SK-N-SH (cell line): Measurements from ENCODE around the gene SYNPR. TPM values are rescaled to one million over a fixed set of nuclear protein-coding genes. Genes with fewer than 3 reads are reported as not detected.

Experiments
- CTCF ChIA-PET: fragments of 300-600, 350-600 bp; formaldehyde crosslinking; extraction: SDS; loops from one replicate; lab custom pipeline; 2021; lab: Yijun Ruan, JAX
- POLR2A ChIA-PET: fragments of 350-600 bp; sonication (Branson Sonifier 250); formaldehyde crosslinking; extraction: SDS; loops from one replicate; lab custom pipeline; 2020; ENCODE audit warnings: antibody characterized with exemption, inconsistent platforms; lab: Yijun Ruan, JAX
- DNase-seq: peaks from one replicate; pipeline ENCODE4 v3.0.0; 2012
- H2AFZ ChIP-seq: fragments of 200-600 bp; sonication (generic); 2 replicates; pipeline ENCODE4 v1.8.1; 2016; ENCODE audit warnings: antibody characterized with exemption, mild to moderate bottlenecking, low read depth
- H3F3A ChIP-seq: fragments of 200-600 bp; sonication (generic); replicated peaks from 2 replicates; pipeline ENCODE3; 2016; ENCODE audit warnings: antibody characterized with exemption, mild to moderate bottlenecking; ENCODE audit not compliant: insufficient read depth
- H3K27ac ChIP-seq, 2 experiments: fragments of 200-500 bp in 1 of 2; fragments of 200-600 bp in 1 of 2; sonication (Bioruptor generic) in 1 of 2; sonication (generic), shearing (Covaris generic) in 1 of 2; 2 replicates each; pipeline versions ENCODE4 v1.5.1 to v1.6.1; 2014 to 2016; ENCODE audit warnings: low read depth in 2 of 2, inconsistent platforms in 1 of 2, low read length in 1 of 2, mild to moderate bottlenecking in 1 of 2, mixed read lengths in 1 of 2
- H3K27me3 ChIP-seq: fragments of 200-600 bp; sonication (generic), shearing (Covaris generic); 2 replicates; pipeline ENCODE4 v1.6.1; 2016; ENCODE audit warnings: mixed run types; ENCODE audit not compliant: insufficient read depth
- H3K36me3 ChIP-seq, 2 experiments: fragments of 200-500 bp in 1 of 2; fragments of 200-600 bp in 1 of 2; sonication (Bioruptor generic) in 1 of 2; sonication (generic) in 1 of 2; replicated peaks in 1 of 2; 2 replicates each; pipeline versions ENCODE3 to v1.5.1; 2014 to 2016; ENCODE audit warnings: low read length in 1 of 2, mild to moderate bottlenecking in 1 of 2; ENCODE audit not compliant: insufficient read depth in 2 of 2, control insufficient read depth in 1 of 2
- H3K4me1 ChIP-seq, 2 experiments: fragments of 200-500 bp in 1 of 2; fragments of 200-600 bp in 1 of 2; sonication (Bioruptor generic) in 1 of 2; sonication (generic), shearing (Covaris generic) in 1 of 2; 2 replicates each; pipeline versions ENCODE4 v1.5.1 to v1.6.1; 2014 to 2016; ENCODE audit warnings: low read depth in 1 of 2, low read length in 1 of 2, mixed run types in 1 of 2; ENCODE audit not compliant: insufficient read depth in 2 of 2, control insufficient read depth in 1 of 2
- H3K4me2 ChIP-seq: fragments of 200-600 bp; sonication (generic), shearing (Covaris generic); 2 replicates; pipeline ENCODE4 v1.6.1; 2017; ENCODE audit warnings: mixed run types
- H3K4me3 ChIP-seq, 2 experiments: fragments of 200-500 bp in 1 of 2; fragments of 200-600 bp in 1 of 2; sonication (Bioruptor generic) in 1 of 2; sonication (generic), shearing (Covaris generic) in 1 of 2; 2 replicates each; pipeline versions ENCODE4 v1.5.1 to v1.8.1; 2014 to 2016; ENCODE audit warnings: low read depth in 2 of 2, inconsistent platforms in 1 of 2, low read length in 1 of 2, mild to moderate bottlenecking in 1 of 2, mixed read lengths in 1 of 2, moderate library complexity in 1 of 2
- H3K79me2 ChIP-seq: fragments of 200-600 bp; sonication (generic); 2 replicates; pipeline ENCODE4 v1.8.1; 2017; ENCODE audit warnings: mild to moderate bottlenecking; ENCODE audit not compliant: insufficient read depth
- H3K9ac ChIP-seq: fragments of 200-600 bp; sonication (generic); 2 replicates; pipeline ENCODE4 v1.6.1; 2017; ENCODE audit warnings: mixed run types
- H3K9me2 ChIP-seq: fragments of 200-600 bp; sonication (generic); 2 replicates; pipeline ENCODE4 v1.6.1; 2017; ENCODE audit warnings: mixed run types
- H3K9me3 ChIP-seq: fragments of 200-600 bp; sonication (generic); 2 replicates; pipeline ENCODE4 v1.6.1; 2017; ENCODE audit warnings: mixed run types, mild to moderate bottlenecking, moderate library complexity
- H4K20me1 ChIP-seq: fragments of 200-600 bp; sonication (generic); 2 replicates; pipeline ENCODE4 v1.6.1; 2017; ENCODE audit warnings: mild to moderate bottlenecking, mixed run types; ENCODE audit not compliant: insufficient read depth
- EP300 ChIP-seq, 2 experiments: IDR thresholded peaks; 2 replicates each; pipeline versions ENCODE4 v1.4.0 to v1.6.1; 2012; ENCODE audit warnings: borderline replicate concordance in 1 of 2, low read depth in 1 of 2, low read length in 1 of 2
- EZH2phosphoT487 ChIP-seq: fragments of 200-600 bp; sonication (generic); IDR thresholded peaks from 2 replicates; pipeline ENCODE4 v1.6.1; 2017; ENCODE audit warnings: low read depth, mixed run types, mild to moderate bottlenecking, antibody characterized with exemption, moderate library complexity, borderline replicate concordance
- FOXJ3 ChIP-seq: sonication (generic); formaldehyde crosslinking; IDR thresholded peaks from 2 replicates; pipeline ENCODE4 v1.5.1; 2020; ENCODE audit warnings: mild to moderate bottlenecking, missing genetic modification reagents
- FOXM1 ChIP-seq: IDR thresholded peaks from 2 replicates; pipeline ENCODE4 v1.4.0; 2012; ENCODE audit warnings: low read depth, mild to moderate bottlenecking
- JUND ChIP-seq: IDR thresholded peaks from 2 replicates; pipeline ENCODE4 v1.4.0; 2012
- MEF2A ChIP-seq: IDR thresholded peaks from 2 replicates; pipeline ENCODE4 v1.4.0; 2012; ENCODE audit warnings: low read depth, borderline replicate concordance
- MXI1 ChIP-seq: IDR thresholded peaks from 2 replicates; pipeline ENCODE4 v1.6.1; 2012; ENCODE audit warnings: mild to moderate bottlenecking, low read depth, low read length, improper control_type of control experiment
- NFIC ChIP-seq: IDR thresholded peaks from 2 replicates; pipeline ENCODE4 v1.4.0; 2012; ENCODE audit warnings: borderline replicate concordance
- NRF1 ChIP-seq: IDR thresholded peaks from 2 replicates; pipeline ENCODE4 v1.6.1; 2012; ENCODE audit warnings: low read depth, mild to moderate bottlenecking, low read length
- PBX3 ChIP-seq: IDR thresholded peaks from 2 replicates; pipeline ENCODE4; 2012
- POLR2AphosphoS5 ChIP-seq: IDR thresholded peaks from 2 replicates; pipeline ENCODE4 v1.6.1; 2012; ENCODE audit warnings: low read depth, low read length
- RAD21 ChIP-seq: IDR thresholded peaks from 2 replicates; pipeline ENCODE4 v1.6.1; 2012; ENCODE audit warnings: mild to moderate bottlenecking, low read length
- RCOR1 ChIP-seq: fragments of 150-350 bp; IDR thresholded peaks from 2 replicates; pipeline ENCODE4 v1.6.1; 2017; ENCODE audit warnings: antibody characterized with exemption, low read length
- REST ChIP-seq: IDR thresholded peaks from 2 replicates; pipeline ENCODE4 v1.6.1; 2012; ENCODE audit warnings: mild to moderate bottlenecking, low read depth, low read length, moderate library complexity
- SIN3A ChIP-seq: IDR thresholded peaks from 2 replicates; pipeline ENCODE4 v1.6.1; 2012; ENCODE audit warnings: low read depth, mild to moderate bottlenecking, low read length, moderate library complexity, borderline replicate concordance
- SMC3 ChIP-seq: IDR thresholded peaks from 2 replicates; pipeline ENCODE4 v1.6.1; 2012; ENCODE audit warnings: low read depth, low read length, improper control_type of control experiment
- USF2 ChIP-seq: fragments of 150-350 bp; IDR thresholded peaks from 2 replicates; pipeline ENCODE4 v1.6.1; 2017; ENCODE audit warnings: antibody characterized with exemption, low read length, low read depth, borderline replicate concordance
- WGBS: methylation state at CpG from one replicate; pipeline ENCODE4 v1.1.6; 2017; ENCODE audit warnings: low lambda C conversion rate; 5-methylcytosine and 5-hydroxymethylcytosine counted together
- polyA plus RNA-seq, 3 experiments: library from polyadenylated mRNA; depleted of rRNA; stranded (reverse); fragments of >200 nt; gene quantifications; 2 replicates each; pipeline ENCODE4 v1.2.3, GENCODE V29; 2012

The SYNPR gene
- polyA plus RNA-seq, 1 of the 3 experiments (the other 2 are of a cell fraction) = not detected

- TF ChIP-seq USF2 (no peak), FOXJ3 (CRISPR knock-in tag) (no peak), FOXM1 (no peak), MXI1 (no peak), EZH2phosphoT487 (no peak)
These were observed 331.7 kb downstream of the SYNPR start (continued) for GRCh38 chr3:63609834-63610233.

GRCh38 chr3:63611382-63611781 lies 333.3 kb downstream of the SYNPR start:
- CTCF ChIA-PET = interaction anchor here (1.5 kb wide), 1 partner anchor 11 kb away, joined by 3 read pairs; no protein-coding TSS in a partner anchor
- POLR2A ChIA-PET = no interaction called here
- Histone ChIP-seq H3K27ac (no peak overlapping the region), H2AFZ (no peak overlapping the region), H3K4me2 (no peak overlapping the region), H3K9me3 (no peaks in the 10 kb centered on the region), H3K9me2 (no peaks in the 10 kb centered on the region), H3K9ac (no peak overlapping the region), H3K4me3 (no peak overlapping the region), H4K20me1 (no peaks in the 10 kb centered on the region), H3F3A (no peaks in the 10 kb centered on the region), H3K79me2 (no peaks in the 10 kb centered on the region), H3K4me1 (0 out of 4 replicates have a peak, but pooled peaks cover 0 to 4% of the 10 kb centered on the region in 2 experiments), H3K36me3 (no peaks in the 10 kb centered on the region), H3K27me3 (no peaks in the 10 kb centered on the region)
- 84% methylated on average over 1 of the region's 1 CpG for WGBS
- no peak for DNase-seq
- TF ChIP-seq RAD21 = no peak
- no peak for TF ChIP-seq POLR2AphosphoS5
- no peak for TF ChIP-seq SIN3A
- TF ChIP-seq FOXJ3 (CRISPR knock-in tag) = no peak
- TF ChIP-seq NFIC = peak; percentile 15; the same call in 1 of the 2 replicates
- no peak for TF ChIP-seq NRF1
- no peak for TF ChIP-seq EZH2phosphoT487
- no peak for TF ChIP-seq EP300 (IDR thresholded peaks at IDR 0.05; ENCODE audit: borderline replicate concordance in 1 of 2, low read depth in 1 of 2, low read length in 1 of 2)
- TF ChIP-seq SMC3 = no peak
- TF ChIP-seq REST = peak; percentile 88
- no peak for TF ChIP-seq MXI1
- no peak for TF ChIP-seq FOXM1
- TF ChIP-seq RCOR1 = no peak
- TF ChIP-seq MEF2A = no peak
- no peak for TF ChIP-seq PBX3
- TF ChIP-seq JUND = no peak
